GM18498 (cell line): ENCODE data around the gene NPTXR.
"Not testable (repeated sequence)": the region's sequence is repeated elsewhere in the genome, so short reads cannot be mapped to it uniquely, and the experiment has no call there.

ENCODE experiments used
- ATAC-seq: cut with Tn5 transposase; IDR thresholded peaks from one replicate; pipeline ENCODE4 v1.9.1; 2021; ENCODE audit warnings: mild to moderate bottlenecking, moderate library complexity; ENCODE audit not compliant: unreplicated experiment

The NPTXR gene

DNA sequence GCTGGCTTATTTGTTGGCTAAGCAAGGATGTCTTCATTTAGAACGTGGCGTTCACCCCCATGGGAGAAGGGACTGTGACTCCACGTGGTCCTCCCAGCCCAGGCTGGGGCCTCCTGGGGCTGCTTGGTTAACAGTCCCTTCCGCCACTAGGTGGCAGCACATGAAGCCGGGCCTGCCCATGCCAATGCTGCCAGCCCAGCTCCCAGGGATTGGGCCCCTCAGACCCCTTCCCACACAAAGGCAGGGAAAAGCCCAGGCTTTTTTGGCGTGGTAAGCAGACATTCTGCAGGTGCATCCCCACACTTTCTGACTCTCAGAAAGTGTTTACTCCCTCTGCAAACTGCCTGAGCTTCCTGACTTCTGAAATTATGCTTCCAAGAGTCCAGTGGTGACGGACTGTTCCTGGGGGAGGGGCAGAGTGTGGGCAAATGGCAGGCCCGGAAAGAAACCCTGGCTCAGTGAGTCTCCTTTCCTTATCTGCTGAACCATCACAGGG is 25.1 kb upstream of the NPTXR start:
- ATAC-seq, result no peak

DNA sequence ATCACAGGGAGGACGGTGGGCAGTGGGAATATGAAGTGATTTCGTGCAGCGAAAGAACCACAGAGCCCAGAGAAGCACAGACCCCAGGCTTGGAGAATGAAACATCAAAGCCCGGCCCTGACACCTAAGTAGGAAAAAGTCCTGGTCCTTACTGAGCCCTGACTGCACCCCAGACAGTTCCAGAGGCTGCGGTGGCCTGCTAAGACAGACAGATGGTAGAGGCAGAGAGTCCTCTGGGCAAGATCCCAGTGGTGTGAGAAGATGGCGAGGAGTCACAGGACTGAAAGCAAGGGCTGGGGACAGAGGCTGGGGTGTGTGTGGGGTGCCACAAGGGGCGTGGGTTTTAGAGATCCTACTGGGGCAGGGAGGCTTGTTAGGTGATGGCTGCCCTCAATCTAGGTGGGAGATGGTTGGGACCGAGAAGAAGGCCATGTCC is 24.5 kb upstream of the NPTXR start:
- ATAC-seq, result no peak

GRCh38 chr22:38867471-38868285 is 23.9 kb upstream of the NPTXR start:
- ATAC-seq, result no peak

- no peak for ATAC-seq
Measured at GRCh38 chr22:38867124-38867455, 23.3 kb upstream of the NPTXR start.

- no peak for ATAC-seq
Measured at GRCh38 chr22:38866399-38867123, 22.7 kb upstream of the NPTXR start.

- no peak for ATAC-seq
Measured at GRCh38 chr22:38866024-38866398, 22.2 kb upstream of the NPTXR start.

DNA sequence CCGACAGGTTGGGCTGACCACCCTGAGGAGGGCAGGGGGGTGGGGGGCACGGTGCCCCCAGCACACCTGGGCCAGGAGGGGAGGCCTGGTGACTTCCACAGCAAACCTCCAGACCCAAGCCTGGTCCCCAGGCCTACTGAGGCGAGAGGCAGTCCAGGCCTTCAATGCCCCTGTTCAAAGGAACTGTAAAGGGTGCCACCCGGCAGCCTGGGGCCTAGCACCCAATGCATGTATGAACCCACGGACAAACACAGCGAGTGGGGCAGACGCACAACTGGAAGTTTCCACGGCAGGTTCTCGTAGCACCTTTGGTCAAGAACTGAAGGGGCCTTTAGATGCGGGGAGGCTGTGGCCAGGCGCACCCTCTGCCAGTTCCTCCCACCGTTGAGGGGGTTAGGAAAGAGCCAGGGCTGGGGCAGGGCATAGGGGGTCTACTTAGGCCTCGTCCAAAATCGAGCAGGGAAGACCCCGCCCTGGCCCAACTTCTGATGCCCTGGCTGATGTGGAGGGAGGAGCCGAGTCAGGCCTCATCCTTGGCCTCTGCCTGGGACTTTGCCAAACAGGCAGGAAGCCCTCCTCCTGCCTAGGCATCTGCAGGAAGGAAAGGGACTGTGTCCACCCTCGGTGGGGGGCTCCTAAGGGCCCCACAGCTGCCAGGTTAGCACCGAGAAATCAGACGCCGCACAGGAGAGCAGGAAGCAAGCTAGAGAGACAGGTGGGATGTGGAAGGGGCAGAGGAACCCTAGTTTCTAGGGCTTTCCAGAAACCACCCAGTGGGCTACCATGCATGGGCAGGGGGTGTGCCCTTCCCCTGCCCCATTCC is 21.6 kb upstream of the NPTXR start:
- ATAC-seq, result no peak

GRCh38 chr22:38864361-38865191 is 20.7 kb upstream of the NPTXR start:
- ATAC-seq, result no peak

DNA sequence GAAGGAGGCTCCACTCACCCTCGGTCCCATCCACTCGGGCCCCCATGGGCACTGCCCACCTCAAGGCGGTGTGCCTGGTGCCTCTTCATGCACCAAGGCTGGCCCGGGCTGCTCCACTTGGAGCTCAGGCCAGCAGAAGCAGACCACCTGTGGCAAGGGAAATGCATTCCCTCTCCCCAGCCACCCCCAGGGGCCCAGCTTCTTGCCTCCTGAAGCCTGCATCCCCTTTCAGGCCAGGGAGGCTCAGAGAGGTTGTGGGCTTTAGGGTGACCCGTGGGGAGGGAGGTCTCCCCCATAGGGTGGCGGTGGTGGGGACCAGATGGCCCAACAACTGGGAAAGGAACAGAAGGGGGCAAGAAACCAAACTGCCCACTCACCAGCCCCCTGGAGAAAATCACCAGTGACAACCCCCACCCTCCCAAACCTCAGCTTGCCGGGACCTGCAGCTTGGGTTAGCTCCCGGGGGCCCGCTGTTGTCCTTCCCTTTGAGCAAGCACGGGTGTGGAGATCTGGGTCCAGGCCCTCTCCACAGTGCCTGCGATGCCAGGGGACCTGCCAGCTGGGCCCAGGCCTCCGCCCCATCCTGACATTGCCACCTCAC is 19.8 kb upstream of the NPTXR start:
- no peak for ATAC-seq

DNA sequence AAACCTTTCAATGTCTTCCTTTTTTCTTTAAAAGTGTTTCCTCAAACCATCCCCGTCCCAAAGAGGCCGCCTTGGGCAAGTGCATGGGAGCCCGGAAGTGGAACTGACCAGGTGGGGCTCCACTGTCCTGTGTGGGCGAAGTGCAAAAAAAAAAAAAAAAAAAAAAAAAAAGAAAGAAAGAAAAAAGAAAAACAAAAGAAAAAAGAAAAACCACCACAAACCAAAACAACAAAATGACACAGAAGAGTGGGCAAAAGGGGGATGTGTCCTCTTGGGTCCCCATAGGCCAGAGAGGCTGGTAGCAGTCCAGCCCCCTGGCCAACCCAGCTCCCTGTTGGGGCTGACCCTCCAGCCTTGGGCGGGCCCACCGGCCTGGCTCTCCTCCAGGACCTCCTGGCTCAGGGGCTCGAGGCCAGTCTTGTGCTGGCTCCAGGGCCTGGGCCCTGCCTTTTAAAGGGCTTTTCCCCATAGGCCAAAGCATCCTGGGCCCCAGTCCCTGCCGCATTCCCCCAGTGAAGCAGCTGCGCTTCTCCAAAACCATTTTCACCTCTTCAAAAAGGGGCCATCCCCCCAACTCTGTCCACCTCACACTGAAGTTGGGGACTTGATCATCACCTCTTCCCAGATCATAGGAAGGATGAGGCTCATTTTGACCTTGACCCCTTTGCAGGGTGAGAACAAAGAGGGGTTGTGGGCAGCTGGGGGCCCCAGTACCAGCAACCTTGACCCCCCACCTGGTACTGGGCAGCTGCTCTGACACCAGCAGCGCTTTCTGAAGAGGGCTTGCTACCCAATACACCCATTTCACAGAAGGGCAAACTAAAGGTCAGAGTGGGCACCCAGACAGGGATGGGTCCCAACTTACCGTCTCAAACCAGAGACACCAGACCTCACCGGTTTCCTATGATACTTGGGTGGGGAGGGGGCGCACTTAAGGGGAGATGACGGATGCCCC is 18.8 kb upstream of the NPTXR start:
- no peak for ATAC-seq

DNA sequence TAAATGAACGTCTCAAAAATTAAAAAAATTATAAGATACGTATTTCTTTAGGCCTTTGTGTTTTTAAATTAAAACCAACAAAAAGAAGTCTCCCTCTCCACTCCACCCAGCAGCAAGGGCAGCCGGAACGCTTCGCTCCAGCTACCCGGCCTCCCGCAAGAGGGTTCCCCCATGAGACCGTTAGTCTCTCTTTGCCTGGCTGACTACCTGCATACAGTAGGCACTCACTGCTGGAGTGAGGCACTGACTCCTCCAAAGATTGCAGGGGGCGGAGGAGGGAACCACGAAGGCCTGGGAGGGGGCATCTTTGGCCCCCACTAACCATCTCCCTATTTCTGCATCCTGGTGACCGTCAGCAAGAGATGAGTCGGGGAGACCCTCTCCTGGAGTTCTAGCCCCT is 18.1 kb upstream of the NPTXR start:
- ATAC-seq, result no peak

DNA sequence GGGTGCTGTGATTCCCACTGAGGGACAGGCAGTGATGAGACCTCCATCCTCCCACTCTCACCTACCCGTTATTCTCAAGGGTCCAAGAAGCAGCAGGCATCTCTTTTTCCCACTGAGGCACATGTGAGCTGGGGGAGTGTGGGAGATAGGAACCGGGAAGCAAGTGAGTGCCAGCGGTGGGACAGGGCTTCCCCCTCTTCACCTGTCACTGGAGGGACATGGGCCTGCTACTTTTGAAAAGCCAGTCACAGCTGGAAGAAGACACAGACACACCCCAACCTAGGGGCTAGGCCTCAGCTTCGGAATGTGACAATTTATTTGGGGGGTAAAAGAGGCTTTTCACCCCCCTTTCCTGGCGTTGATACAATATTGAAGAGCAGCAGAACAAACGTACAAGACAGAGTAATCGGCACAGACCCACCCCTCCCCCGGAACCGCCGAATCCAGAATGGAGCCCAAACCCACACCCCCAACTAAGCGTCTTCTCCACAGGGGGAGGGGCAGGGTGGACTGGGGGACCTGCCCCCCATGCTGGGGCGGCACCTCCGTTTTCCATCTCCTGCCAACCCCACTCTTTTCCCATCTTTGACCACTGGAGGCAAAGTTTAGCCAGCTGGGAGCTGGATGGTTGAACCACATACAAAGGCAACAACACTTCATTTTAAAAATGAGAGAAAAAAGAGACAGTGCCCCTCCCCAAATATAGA is 17.5 kb upstream of the NPTXR start:
- no peak for ATAC-seq

- ATAC-seq, result no peak
Measured at GRCh38 chr22:38860283-38861169, 16.7 kb upstream of the NPTXR start.

GRCh38 chr22:38859581-38860282 is 15.9 kb upstream of the NPTXR start:
- no peak for ATAC-seq

GRCh38 chr22:38858492-38858891 is 14.7 kb upstream of the NPTXR start:
- ATAC-seq, result no peak

DNA sequence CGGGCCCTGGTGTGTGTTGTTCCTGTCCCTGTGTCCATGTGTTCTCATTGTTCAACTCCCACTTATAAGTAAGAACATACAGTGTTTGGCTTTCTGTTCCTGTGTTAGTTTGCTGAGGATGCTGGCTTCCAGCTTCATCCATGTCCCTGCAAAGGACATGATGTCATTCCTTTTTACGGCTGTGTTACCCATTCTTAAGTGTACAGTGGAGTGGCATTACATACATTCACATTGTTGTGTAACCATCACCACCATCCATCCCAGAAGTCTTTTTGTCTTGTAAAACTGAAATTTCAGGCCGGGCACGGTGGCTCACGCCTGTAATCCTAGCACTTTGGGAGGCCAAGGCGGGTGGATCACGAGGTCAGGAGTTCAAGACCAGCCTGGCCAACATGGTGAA is 10.6 kb upstream of the NPTXR start:
- not testable (repeated sequence) for ATAC-seq

GRCh38 chr22:38853883-38854282 is 10.1 kb upstream of the NPTXR start:
- ATAC-seq, result not testable (repeated sequence)
